Neural cell (in vitro differentiated cells): ENCODE data around the gene GMDS. TPM values are rescaled to one million over a fixed set of nuclear protein-coding genes. Genes with fewer than 3 reads are reported as not detected.

Experiments used
- H2AFZ ChIP-seq: fragments of 200-600, 300-800 bp; sonication (generic), shearing (Covaris generic); 2 replicates; pipeline ENCODE4 v1.6.0; 2014; ENCODE audit warnings: low read depth, mild to moderate bottlenecking, antibody characterized with exemption, low read length, moderate library complexity
- H3F3A ChIP-seq: fragments of 200-600 bp; shearing (Covaris generic); 2 replicates; pipeline ENCODE4 v1.6.1; 2016; ENCODE audit warnings: mild to moderate bottlenecking, moderate library complexity, mixed read lengths, antibody characterized with exemption, low read length; ENCODE audit not compliant: insufficient read depth, poor library complexity, severe bottlenecking
- H3K27ac ChIP-seq: fragments of 200-600, 300-800 bp; sonication (generic), shearing (Covaris generic); 2 replicates; pipeline ENCODE4 v1.5.1; 2014; ENCODE audit warnings: mild to moderate bottlenecking, low read length, moderate library complexity
- H3K27me3 ChIP-seq: fragments of 300-800, 200-600 bp; sonication (generic), shearing (Covaris generic); 2 replicates; pipeline ENCODE4 v1.6.0; 2014; ENCODE audit warnings: mild to moderate bottlenecking, low read depth, low read length, moderate library complexity; ENCODE audit not compliant: insufficient read depth
- H3K36me3 ChIP-seq: fragments of 300-800, 200-600 bp; sonication (generic), shearing (Covaris generic); 2 replicates; pipeline ENCODE4 v1.5.1; 2014; ENCODE audit warnings: mild to moderate bottlenecking, antibody characterized with exemption, low read length, moderate library complexity; ENCODE audit not compliant: insufficient read depth
- H3K4me2 ChIP-seq: fragments of 300-800, 200-600 bp; sonication (generic), shearing (Covaris generic); 2 replicates; pipeline ENCODE4 v1.6.0; 2014; ENCODE audit warnings: mild to moderate bottlenecking, low read length
- H3K4me3 ChIP-seq: fragments of 300-800, 200-600 bp; sonication (generic), shearing (Covaris generic); 2 replicates; pipeline ENCODE4 v1.5.1; 2014; ENCODE audit warnings: mild to moderate bottlenecking, low read length, moderate library complexity
- H3K79me2 ChIP-seq: fragments of 200-600 bp; shearing (Covaris generic); replicated peaks from 2 replicates; pipeline ENCODE4 v1.6.0; 2014; ENCODE audit warnings: mild to moderate bottlenecking, low read length, moderate library complexity; ENCODE audit not compliant: insufficient read depth
- H3K9ac ChIP-seq: fragments of 300-800, 200-600 bp; sonication (generic), shearing (Covaris generic); 2 replicates; pipeline ENCODE4 v1.6.1; 2016; ENCODE audit warnings: mild to moderate bottlenecking, low read length, mixed read lengths
- H3K9me2 ChIP-seq: fragments of 200-600 bp; shearing (Covaris generic); 2 replicates; pipeline ENCODE4 v1.6.1; 2016; ENCODE audit warnings: mild to moderate bottlenecking, low read length, mixed read lengths; ENCODE audit not compliant: insufficient read depth
- H3K9me3 ChIP-seq: fragments of 200-600, 300-800 bp; sonication (generic), shearing (Covaris generic); 2 replicates; pipeline ENCODE4 v1.6.1; 2016; ENCODE audit warnings: mild to moderate bottlenecking, mixed run types, low read length, moderate library complexity, mixed read lengths
- H4K20me1 ChIP-seq: fragments of 200-600 bp; shearing (Covaris generic); 2 replicates; pipeline ENCODE4 v1.6.1; 2016; ENCODE audit warnings: mild to moderate bottlenecking, mixed run types; ENCODE audit not compliant: insufficient read depth
- EP300 ChIP-seq: fragments of 450-650 bp; conservative IDR thresholded peaks from 2 replicates; pipeline ENCODE4 v1.6.1; 2014; ENCODE audit warnings: antibody characterized with exemption, mild to moderate bottlenecking, moderate library complexity; ENCODE audit not compliant: poor library complexity, severe bottlenecking
- EZH2 ChIP-seq: fragments of 200-600, 300-800 bp; shearing (Covaris generic), sonication (generic); IDR thresholded peaks from 2 replicates; pipeline ENCODE4 v1.6.1; 2014; ENCODE audit warnings: antibody characterized with exemption, low read length, borderline replicate concordance, mild to moderate bottlenecking; ENCODE audit not compliant: insufficient read depth, poor library complexity, severe bottlenecking
- MXI1 ChIP-seq: fragments of 450-650 bp; conservative IDR thresholded peaks from 2 replicates; pipeline ENCODE4 v1.6.1; 2014; ENCODE audit warnings: antibody characterized with exemption, mild to moderate bottlenecking; ENCODE audit not compliant: poor library complexity, severe bottlenecking
- POLR2AphosphoS5 ChIP-seq: IDR thresholded peaks from 2 replicates; pipeline ENCODE4 v1.6.1; 2012
- RAD21 ChIP-seq: fragments of 450-650 bp; conservative IDR thresholded peaks from 2 replicates; pipeline ENCODE4 v1.6.1; 2014; ENCODE audit warnings: antibody characterized with exemption, mild to moderate bottlenecking, moderate library complexity
- SMC3 ChIP-seq: fragments of 450-650 bp; conservative IDR thresholded peaks from 2 replicates; pipeline ENCODE4 v1.6.1; 2014; ENCODE audit warnings: antibody characterized with exemption, mild to moderate bottlenecking, moderate library complexity; ENCODE audit not compliant: poor library complexity
- TAF1 ChIP-seq: IDR thresholded peaks from 2 replicates; pipeline ENCODE4 v1.6.1; 2012; ENCODE audit warnings: low read depth
- polyA plus RNA-seq: library from polyadenylated mRNA; depleted of rRNA; stranded (reverse); fragments of >200 nt; gene quantifications from 2 replicates; pipeline ENCODE4 v1.2.3, GENCODE V29; 2014
- TF ChIP-seq, protein P1 (sequence below): IDR thresholded peaks from 2 replicates; pipeline ENCODE4 v1.6.1; 2012; ENCODE audit warnings: borderline replicate concordance
- TF ChIP-seq, protein P2 (sequence below): fragments of 450-650 bp; IDR thresholded peaks from 2 replicates; pipeline ENCODE4 v1.5.1; 2014; ENCODE audit warnings: antibody characterized with exemption, mild to moderate bottlenecking, moderate library complexity; ENCODE audit not compliant: poor library complexity, severe bottlenecking

Gene GMDS
- polyA plus RNA-seq, 1 donor from 2014 or later: 11.4 TPM

DNA sequence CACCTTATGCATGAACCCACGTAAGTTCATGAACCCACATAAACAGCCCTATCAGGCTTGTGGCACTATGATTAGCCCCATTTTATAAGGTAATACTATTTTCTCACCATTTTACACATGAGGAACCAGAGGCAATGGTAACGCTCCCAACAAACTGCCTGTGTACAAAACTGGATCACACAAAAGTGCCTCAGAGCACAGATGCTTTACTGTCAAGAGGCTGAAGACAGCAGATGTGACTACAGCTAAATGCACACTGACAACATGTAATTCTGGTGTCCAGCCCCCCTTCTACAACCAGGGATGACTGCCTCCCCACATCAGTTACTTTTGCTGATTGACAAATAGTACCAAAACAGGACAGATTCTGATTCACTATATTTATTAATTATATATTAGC lies 69.6 kb downstream of the GMDS start:
- Histone ChIP-seq H3K79me2 (no peaks in the 10 kb centered on the region), H3K9ac (no peak overlapping the region), H3K27ac (no peak overlapping the region), H3K4me2 (no peak overlapping the region), H3K9me3 (no peaks in the 10 kb centered on the region), H2AFZ (no peak overlapping the region), H3K36me3 (no peaks in the 10 kb centered on the region), H3K9me2 (no peaks in the 10 kb centered on the region), H4K20me1 (no peaks in the 10 kb centered on the region), H3K4me3 (no peak overlapping the region), H3K27me3 (no peaks in the 10 kb centered on the region), H3F3A (no peaks in the 10 kb centered on the region)
- TF ChIP-seq, protein P1, sequence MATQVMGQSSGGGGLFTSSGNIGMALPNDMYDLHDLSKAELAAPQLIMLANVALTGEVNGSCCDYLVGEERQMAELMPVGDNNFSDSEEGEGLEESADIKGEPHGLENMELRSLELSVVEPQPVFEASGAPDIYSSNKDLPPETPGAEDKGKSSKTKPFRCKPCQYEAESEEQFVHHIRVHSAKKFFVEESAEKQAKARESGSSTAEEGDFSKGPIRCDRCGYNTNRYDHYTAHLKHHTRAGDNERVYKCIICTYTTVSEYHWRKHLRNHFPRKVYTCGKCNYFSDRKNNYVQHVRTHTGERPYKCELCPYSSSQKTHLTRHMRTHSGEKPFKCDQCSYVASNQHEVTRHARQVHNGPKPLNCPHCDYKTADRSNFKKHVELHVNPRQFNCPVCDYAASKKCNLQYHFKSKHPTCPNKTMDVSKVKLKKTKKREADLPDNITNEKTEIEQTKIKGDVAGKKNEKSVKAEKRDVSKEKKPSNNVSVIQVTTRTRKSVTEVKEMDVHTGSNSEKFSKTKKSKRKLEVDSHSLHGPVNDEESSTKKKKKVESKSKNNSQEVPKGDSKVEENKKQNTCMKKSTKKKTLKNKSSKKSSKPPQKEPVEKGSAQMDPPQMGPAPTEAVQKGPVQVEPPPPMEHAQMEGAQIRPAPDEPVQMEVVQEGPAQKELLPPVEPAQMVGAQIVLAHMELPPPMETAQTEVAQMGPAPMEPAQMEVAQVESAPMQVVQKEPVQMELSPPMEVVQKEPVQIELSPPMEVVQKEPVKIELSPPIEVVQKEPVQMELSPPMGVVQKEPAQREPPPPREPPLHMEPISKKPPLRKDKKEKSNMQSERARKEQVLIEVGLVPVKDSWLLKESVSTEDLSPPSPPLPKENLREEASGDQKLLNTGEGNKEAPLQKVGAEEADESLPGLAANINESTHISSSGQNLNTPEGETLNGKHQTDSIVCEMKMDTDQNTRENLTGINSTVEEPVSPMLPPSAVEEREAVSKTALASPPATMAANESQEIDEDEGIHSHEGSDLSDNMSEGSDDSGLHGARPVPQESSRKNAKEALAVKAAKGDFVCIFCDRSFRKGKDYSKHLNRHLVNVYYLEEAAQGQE: no peak
- TF ChIP-seq EZH2 (no peak), EP300 (no peak), TAF1 (no peak), POLR2AphosphoS5 (no peak), SMC3 (no peak), RAD21 (no peak), MXI1 (no peak)
- TF ChIP-seq, protein P2, sequence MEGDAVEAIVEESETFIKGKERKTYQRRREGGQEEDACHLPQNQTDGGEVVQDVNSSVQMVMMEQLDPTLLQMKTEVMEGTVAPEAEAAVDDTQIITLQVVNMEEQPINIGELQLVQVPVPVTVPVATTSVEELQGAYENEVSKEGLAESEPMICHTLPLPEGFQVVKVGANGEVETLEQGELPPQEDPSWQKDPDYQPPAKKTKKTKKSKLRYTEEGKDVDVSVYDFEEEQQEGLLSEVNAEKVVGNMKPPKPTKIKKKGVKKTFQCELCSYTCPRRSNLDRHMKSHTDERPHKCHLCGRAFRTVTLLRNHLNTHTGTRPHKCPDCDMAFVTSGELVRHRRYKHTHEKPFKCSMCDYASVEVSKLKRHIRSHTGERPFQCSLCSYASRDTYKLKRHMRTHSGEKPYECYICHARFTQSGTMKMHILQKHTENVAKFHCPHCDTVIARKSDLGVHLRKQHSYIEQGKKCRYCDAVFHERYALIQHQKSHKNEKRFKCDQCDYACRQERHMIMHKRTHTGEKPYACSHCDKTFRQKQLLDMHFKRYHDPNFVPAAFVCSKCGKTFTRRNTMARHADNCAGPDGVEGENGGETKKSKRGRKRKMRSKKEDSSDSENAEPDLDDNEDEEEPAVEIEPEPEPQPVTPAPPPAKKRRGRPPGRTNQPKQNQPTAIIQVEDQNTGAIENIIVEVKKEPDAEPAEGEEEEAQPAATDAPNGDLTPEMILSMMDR: no peak

DNA sequence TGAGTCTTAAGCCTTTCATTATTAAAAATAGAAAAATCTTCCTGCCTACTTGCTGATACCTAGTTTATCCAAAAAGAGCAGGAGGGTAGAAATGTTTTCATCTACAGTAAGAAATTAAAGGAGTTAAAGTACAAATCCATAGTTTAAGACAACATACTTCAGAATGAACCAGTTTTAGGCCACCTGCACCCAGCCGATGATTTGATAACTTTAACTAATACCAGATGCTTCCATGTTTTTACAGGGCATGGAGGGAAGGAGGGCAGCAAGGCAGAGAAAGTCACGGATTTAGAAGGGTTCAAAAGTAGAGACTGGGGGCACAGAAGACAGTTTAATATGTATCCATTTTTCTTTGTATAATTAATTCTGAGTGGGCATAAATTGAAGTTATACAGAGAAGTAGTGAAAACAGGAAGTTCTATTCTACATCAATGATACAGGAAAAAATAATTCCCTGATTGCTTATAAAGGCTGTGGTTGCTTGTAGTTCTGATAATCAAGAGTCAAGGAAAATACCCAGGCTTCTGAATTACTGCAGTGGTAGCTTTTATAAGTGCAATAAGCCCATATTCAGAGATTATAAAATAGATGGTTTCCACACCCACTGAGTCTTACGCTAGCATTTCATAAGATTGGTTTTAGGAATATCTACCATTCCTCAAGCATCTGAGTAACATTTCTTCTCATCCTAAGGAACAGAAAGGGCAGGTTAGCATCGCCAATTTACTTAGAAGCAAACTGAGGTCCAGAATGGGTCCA lies 72.0 kb downstream of the GMDS start:
- H3K9me2 ChIP-seq: no peaks in the 10 kb centered on the region
- H3K27ac ChIP-seq: no peak overlapping the region
- H3K4me3 ChIP-seq: no peak overlapping the region
- H3K27me3 ChIP-seq: no peaks in the 10 kb centered on the region
- H3K9ac ChIP-seq: no peak overlapping the region
- H3K36me3 ChIP-seq: no peaks in the 10 kb centered on the region
- H3F3A ChIP-seq: no peaks in the 10 kb centered on the region
- no peak overlapping the region for H2AFZ ChIP-seq
- no peak overlapping the region for H3K4me2 ChIP-seq
- no peak for TF ChIP-seq EP300
- TF ChIP-seq, protein P2: no peak
- H4K20me1 ChIP-seq: no peaks in the 10 kb centered on the region
- H3K79me2 ChIP-seq: no peaks in the 10 kb centered on the region
- no peaks in the 10 kb centered on the region for H3K9me3 ChIP-seq
